GM12878 (cell line): ENCODE data around the gene FIG4. TPM values are rescaled to one million over a fixed set of nuclear protein-coding genes. Genes with fewer than 3 reads are reported as not detected.

Experiments used
- ATAC-seq: fragments of 200-7000 bp; cut with Tn5 transposase; 3 replicates; pipeline ENCODE4 v1.9.1; 2020; ENCODE audit warnings: mild to moderate bottlenecking, moderate library complexity
- BruUV-seq: library from RNA; stranded (reverse); fragments of 400-500 nt; replicated peaks from 2 replicates; lab custom pipeline; 2021; lab: Mats Ljungman, UMichigan
- CTCF ChIA-PET: fragments of 300-600 bp; sonication (Branson Sonifier 250); formaldehyde crosslinking; extraction: SDS; loops from one replicate; lab custom pipeline; 2021; ENCODE audit warnings: inconsistent platforms; lab: Yijun Ruan, JAX
- POLR2A ChIA-PET: fragments of 350-600 bp; formaldehyde crosslinking; extraction: SDS; loops from one replicate; lab custom pipeline; 2021; ENCODE audit warnings: inconsistent platforms; lab: Charles Lee
- RAD21 ChIA-PET: fragments of 300-600 bp; sonication (Branson Sonifier 250); formaldehyde crosslinking; loops from one replicate; lab custom pipeline; 2023; ENCODE audit warnings: antibody characterized with exemption; ENCODE audit not compliant: unreplicated experiment; lab: Charles Lee
- SMC1A ChIA-PET: fragments of 300-600 bp; sonication (Branson Sonifier 250); formaldehyde crosslinking; loops from one replicate; lab custom pipeline; 2023; ENCODE audit not compliant: unreplicated experiment, uncharacterized antibody; lab: Charles Lee
- DNase-seq: peaks from one replicate; pipeline ENCODE4 v3.0.0-alpha.2; 2011; ENCODE audit warnings: low read depth, low spot score
- FAIRE-seq: peaks from 3 replicates; lab custom pipeline; 2011; peaks lifted over from hg19 to GRCh38; lab: Jason Lieb, UNC
- H2AFZ ChIP-seq: 2 replicates; pipeline ENCODE4 v1.6.0; 2011; ENCODE audit warnings: low read depth, low read length, control low read depth; ENCODE audit not compliant: control insufficient read depth
- H3K27ac ChIP-seq: 2 replicates; pipeline ENCODE4 v1.5.1; 2011; ENCODE audit warnings: control low read depth; ENCODE audit not compliant: control insufficient read depth, insufficient read depth
- H3K27me3 ChIP-seq, 2 experiments: replicated peaks in 1 of 2; 2 replicates each; pipeline versions ENCODE4 v1.6.0 to v1.6.1; 2011; ENCODE audit warnings: low read length in 1 of 2; ENCODE audit not compliant: control insufficient read depth in 2 of 2, insufficient read depth in 2 of 2
- H3K36me3 ChIP-seq, 2 experiments: 2 replicates each; pipeline ENCODE4 v1.5.1; 2011; ENCODE audit warnings: low read length in 1 of 2; ENCODE audit not compliant: control insufficient read depth in 2 of 2, insufficient read depth in 2 of 2
- H3K4me1 ChIP-seq: 2 replicates; pipeline ENCODE4 v1.6.1; 2011; ENCODE audit warnings: mild to moderate bottlenecking, low read length, moderate library complexity, mixed read lengths; ENCODE audit not compliant: control insufficient read depth, insufficient read depth
- H3K4me2 ChIP-seq: 2 replicates; pipeline ENCODE4 v1.6.0; 2011; ENCODE audit warnings: control low read depth; ENCODE audit not compliant: control insufficient read depth, insufficient read depth
- H3K4me3 ChIP-seq: fragments of 200-600 bp; sonication (generic); 2 replicates; pipeline ENCODE4 v1.5.1; 2016
- H3K79me2 ChIP-seq: 2 replicates; pipeline ENCODE4 v1.6.0; 2011; ENCODE audit warnings: low read length; ENCODE audit not compliant: control insufficient read depth, insufficient read depth
- H3K9ac ChIP-seq: 2 replicates; pipeline ENCODE4 v1.8.0; 2011; ENCODE audit warnings: low read length, control low read depth, mixed read lengths; ENCODE audit not compliant: control insufficient read depth, insufficient read depth
- H3K9me3 ChIP-seq: replicated peaks from 3 replicates; pipeline ENCODE4 v1.5.1; 2011; ENCODE audit warnings: mild to moderate bottlenecking, low read length; ENCODE audit not compliant: control insufficient read depth, insufficient read depth
- H4K20me1 ChIP-seq: 2 replicates; pipeline ENCODE4 v1.6.0; 2011; ENCODE audit not compliant: control insufficient read depth, insufficient read depth
- CTCF ChIP-seq, 3 experiments: IDR thresholded peaks in 2 of 3; conservative IDR thresholded peaks in 1 of 3; 2 replicates each; pipeline ENCODE4 v1.5.1; 2011; ENCODE audit warnings: low read depth in 3 of 3, low read length in 3 of 3, mild to moderate bottlenecking in 3 of 3, control low read depth in 2 of 3, moderate library complexity in 2 of 3, inconsistent platforms in 1 of 3, mixed read lengths in 1 of 3; ENCODE audit not compliant: control insufficient read depth in 2 of 3, insufficient read depth in 1 of 3; ENCODE audit errors: extremely low read depth in 1 of 3
- PBX3 ChIP-seq: IDR thresholded peaks from 2 replicates; pipeline ENCODE4 v1.6.1; 2011; ENCODE audit warnings: mild to moderate bottlenecking, low read depth, low read length, moderate library complexity; ENCODE audit not compliant: insufficient replicate concordance
- RAD21 ChIP-seq: IDR thresholded peaks from 2 replicates; pipeline ENCODE4 v1.6.1; 2011; ENCODE audit warnings: mild to moderate bottlenecking, low read depth, low read length, moderate library complexity; ENCODE audit not compliant: insufficient read depth
- WGBS: methylation state at CpG from one replicate; pipeline ENCODE4 v1.1.6; 2016; ENCODE audit warnings: low lambda C conversion rate; ENCODE audit not compliant: insufficient replicate concordance, insufficient coverage; ENCODE audit errors: missing lambda C conversion rate; 5-methylcytosine and 5-hydroxymethylcytosine counted together
- in situ Hi-C: fragments of 300-500 bp; cut with MboI; formaldehyde crosslinking; loops from 9 replicates; pipeline ENCODE4 v1.14.3; 2018; ENCODE audit warnings: mixed read lengths
- intact Hi-C: fragments of 100-400 bp; cut with micrococcal nuclease; formaldehyde crosslinking; loops from one replicate; pipeline ENCODE4 v1.14.2; 2022; ENCODE audit not compliant: unreplicated experiment
- polyA plus RNA-seq, 11 experiments: library from polyadenylated mRNA; depleted of rRNA in 4 of 11; unstranded in 6 of 11; stranded (reverse) in 5 of 11; fragments of >200 nt; fragmentation: Nextera tagmentation in 4 of 11; fragmentation: Illumina TruSeq in 1 of 11; extraction: Ambion mirVana in 4 of 11; extraction: Trizol in 1 of 11; gene quantifications; 1 replicate in 1 of 11; 2 replicates in 10 of 11; pipeline versions ENCODE4 v1.2.1 to v1.2.3, GENCODE V29; 2011 to 2016; ENCODE audit warnings: inconsistent platforms in 2 of 11, missing spikeins in 2 of 11, low read depth in 1 of 11
- total RNA-seq, 4 experiments: library from RNA; depleted of rRNA in 3 of 4; stranded (reverse); fragments of >200 nt in 3 of 4; fragmentation: Illumina TruSeq in 1 of 4; extraction: Trizol in 1 of 4; gene quantifications; 2 replicates each; pipeline versions ENCODE4 v1.2.1 to v1.2.3, GENCODE V29; 2013 to 2021

The FIG4 gene
- total and polyA plus RNA-seq, 10 of the 15 experiments (the other 5 are each of a cell fraction or from before 2014, with no cell fraction given) = 3.8 to 23.2 (median 11.8) TPM

DNA sequence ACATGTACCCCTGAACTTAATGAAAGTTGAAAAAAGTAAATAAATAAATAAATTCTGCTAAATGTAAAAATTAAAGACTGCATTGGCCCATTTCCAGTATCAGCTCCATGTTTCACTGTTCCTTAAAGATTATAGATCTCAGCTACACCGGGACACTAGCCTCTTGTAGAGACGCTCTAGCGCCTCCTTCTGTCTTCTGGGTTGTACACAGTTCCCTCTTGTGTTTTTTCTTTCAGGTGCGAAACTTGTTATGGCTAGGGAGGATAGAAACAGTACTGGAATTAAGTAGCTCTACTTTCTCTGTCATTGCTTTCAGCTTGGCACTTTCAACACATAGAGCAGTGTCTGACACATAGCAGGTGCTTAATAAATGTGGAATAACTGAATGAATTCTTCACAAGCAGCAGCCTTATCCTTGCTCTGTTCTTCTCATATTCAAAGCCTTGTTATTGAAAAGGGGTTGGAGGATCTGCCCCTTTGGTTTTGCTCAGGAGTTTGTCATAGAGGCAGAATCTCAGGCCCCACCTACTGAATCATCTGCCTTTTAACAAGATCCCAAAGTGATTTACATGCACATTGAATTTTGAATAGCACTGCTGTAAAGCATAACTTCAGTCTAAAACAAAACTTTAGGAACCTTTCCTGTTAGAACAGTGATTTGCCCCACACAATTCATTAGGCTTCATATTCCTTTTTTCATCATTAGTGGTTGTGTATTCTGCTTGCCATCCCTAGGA is 92.3 kb downstream of the FIG4 start:
- no peak for FAIRE-seq
- H4K20me1 ChIP-seq = no peaks in the 10 kb centered on the region
- no peaks in the 10 kb centered on the region for H3K27me3 ChIP-seq
- 84% methylated on average over 4 of the region's 4 CpGs for WGBS
- no peaks in the 10 kb centered on the region for H3K79me2 ChIP-seq
- ATAC-seq = no peak
- CTCF ChIA-PET = interaction anchor here (0.7 to 3.0 kb wide), 4 partner anchors 12 to 78 kb away, joined by 3 to 9 read pairs (median 6); no protein-coding TSS in a partner anchor
- intact Hi-C loops (no loop called here), in situ Hi-C loops (no loop called here)
- H3K36me3 ChIP-seq = no peaks in the 10 kb centered on the region; a peak in 1 of 4 replicates
- no peak overlapping the region for H3K4me2 ChIP-seq
- peaks cover 3% of the 10 kb centered on the region; the same call in 1 of the 2 replicates for H3K4me1 ChIP-seq
- no peak for DNase-seq
- H3K9ac ChIP-seq = no peak overlapping the region
- no peak overlapping the region for H2AFZ ChIP-seq
- no peaks in the 10 kb centered on the region for H3K9me3 ChIP-seq
- H3K27ac ChIP-seq = no peak overlapping the region
- POLR2A ChIA-PET = no interaction called here
- no TSS peak for BruUV-seq
- SMC1A ChIA-PET = interaction anchor here (0.7 to 1.6 kb wide), 4 partner anchors 12 to 80 kb away, joined by 3 to 6 read pairs (median 4); no protein-coding TSS in a partner anchor
- TF ChIP-seq PBX3 (no peak), CTCF (IDR thresholded peaks at IDR 0.05 in 2 of 3, conservative IDR thresholded peaks at IDR 0.05 in 1 of 3; ENCODE audit: control insufficient read depth in 2 of 3, extremely low read depth in 1 of 3, insufficient read depth in 1 of 3, low read depth in 3 of 3, low read length in 3 of 3) (0 out of 6 replicates have a peak, but pooled peaks have one; percentile 3 to 10 (median 5)), RAD21 (peak; percentile 43)
- H3K4me3 ChIP-seq = no peak overlapping the region
- RAD21 ChIA-PET = interaction anchor here (1.2 kb wide), 1 partner anchor 82 kb away, joined by 4 read pairs; no protein-coding TSS in a partner anchor
